ENCODE results near the gene ZNF583. TPM values are rescaled to one million over a fixed set of nuclear protein-coding genes. Genes with fewer than 3 reads are reported as not detected.

Gene ZNF583
- total and polyA plus RNA-seq, 9 of the 15 experiments (the other 6 are each of a cell fraction or from before 2014, with no cell fraction given): 0.92 to 6.7 (median 3.0) TPM

DNA sequence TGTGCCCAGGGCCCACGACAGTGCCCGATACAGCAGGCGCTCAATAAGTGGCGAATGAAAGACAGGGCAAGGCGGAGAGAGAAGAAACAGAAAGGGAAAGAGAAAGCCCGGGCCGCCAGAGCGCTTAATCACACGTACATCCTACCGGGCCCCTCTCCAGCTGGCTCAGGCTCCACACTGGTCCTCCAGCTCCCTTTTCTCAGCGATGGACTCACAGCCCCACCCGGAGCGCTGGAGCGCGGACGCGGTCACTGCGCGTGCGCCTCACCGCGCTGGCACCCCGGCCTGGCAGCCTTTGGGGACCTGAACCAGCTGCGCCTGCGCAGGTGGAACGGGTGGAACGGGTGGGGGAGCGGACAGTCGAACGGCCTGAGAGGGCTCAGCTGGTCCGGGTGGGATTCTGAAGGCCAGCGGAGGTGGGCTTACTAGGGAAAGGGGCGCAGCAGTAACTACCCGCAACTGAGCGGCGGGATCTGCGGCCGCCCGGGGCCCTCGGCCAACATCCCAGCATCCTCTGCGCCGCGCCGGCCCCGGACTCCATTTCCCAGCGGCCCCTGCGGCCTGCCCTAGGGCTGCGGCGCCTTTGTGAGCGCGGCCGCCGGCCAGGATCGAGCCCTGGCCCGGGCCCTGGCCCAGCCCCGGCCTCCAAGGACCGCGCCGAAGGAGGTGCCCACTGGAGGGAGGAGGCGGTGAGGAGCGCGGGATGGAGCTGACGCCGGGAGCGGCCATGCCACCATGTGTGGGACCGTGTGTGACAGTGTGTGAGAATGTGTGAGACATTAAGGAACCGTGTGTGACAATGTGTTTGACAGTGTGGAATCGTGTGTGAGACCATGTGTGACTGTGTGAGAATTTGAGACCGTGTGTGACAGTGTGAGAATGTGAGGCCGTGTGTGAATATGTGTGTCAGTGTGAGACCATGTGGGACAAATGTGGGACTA is at the start of gene ZNF583 (continued):
- TF ChIP-seq, protein P1, sequence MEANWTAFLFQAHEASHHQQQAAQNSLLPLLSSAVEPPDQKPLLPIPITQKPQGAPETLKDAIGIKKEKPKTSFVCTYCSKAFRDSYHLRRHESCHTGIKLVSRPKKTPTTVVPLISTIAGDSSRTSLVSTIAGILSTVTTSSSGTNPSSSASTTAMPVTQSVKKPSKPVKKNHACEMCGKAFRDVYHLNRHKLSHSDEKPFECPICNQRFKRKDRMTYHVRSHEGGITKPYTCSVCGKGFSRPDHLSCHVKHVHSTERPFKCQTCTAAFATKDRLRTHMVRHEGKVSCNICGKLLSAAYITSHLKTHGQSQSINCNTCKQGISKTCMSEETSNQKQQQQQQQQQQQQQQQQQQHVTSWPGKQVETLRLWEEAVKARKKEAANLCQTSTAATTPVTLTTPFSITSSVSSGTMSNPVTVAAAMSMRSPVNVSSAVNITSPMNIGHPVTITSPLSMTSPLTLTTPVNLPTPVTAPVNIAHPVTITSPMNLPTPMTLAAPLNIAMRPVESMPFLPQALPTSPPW (CRISPR knock-in tag; IDR thresholded peaks at IDR 0.05): peak; percentile 77
- TF ChIP-seq, protein P2, sequence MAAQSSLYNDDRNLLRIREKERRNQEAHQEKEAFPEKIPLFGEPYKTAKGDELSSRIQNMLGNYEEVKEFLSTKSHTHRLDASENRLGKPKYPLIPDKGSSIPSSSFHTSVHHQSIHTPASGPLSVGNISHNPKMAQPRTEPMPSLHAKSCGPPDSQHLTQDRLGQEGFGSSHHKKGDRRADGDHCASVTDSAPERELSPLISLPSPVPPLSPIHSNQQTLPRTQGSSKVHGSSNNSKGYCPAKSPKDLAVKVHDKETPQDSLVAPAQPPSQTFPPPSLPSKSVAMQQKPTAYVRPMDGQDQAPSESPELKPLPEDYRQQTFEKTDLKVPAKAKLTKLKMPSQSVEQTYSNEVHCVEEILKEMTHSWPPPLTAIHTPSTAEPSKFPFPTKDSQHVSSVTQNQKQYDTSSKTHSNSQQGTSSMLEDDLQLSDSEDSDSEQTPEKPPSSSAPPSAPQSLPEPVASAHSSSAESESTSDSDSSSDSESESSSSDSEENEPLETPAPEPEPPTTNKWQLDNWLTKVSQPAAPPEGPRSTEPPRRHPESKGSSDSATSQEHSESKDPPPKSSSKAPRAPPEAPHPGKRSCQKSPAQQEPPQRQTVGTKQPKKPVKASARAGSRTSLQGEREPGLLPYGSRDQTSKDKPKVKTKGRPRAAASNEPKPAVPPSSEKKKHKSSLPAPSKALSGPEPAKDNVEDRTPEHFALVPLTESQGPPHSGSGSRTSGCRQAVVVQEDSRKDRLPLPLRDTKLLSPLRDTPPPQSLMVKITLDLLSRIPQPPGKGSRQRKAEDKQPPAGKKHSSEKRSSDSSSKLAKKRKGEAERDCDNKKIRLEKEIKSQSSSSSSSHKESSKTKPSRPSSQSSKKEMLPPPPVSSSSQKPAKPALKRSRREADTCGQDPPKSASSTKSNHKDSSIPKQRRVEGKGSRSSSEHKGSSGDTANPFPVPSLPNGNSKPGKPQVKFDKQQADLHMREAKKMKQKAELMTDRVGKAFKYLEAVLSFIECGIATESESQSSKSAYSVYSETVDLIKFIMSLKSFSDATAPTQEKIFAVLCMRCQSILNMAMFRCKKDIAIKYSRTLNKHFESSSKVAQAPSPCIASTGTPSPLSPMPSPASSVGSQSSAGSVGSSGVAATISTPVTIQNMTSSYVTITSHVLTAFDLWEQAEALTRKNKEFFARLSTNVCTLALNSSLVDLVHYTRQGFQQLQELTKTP (IDR thresholded peaks at IDR 0.05; ENCODE audit: low read depth in 1 of 2, partially characterized antibody in 2 of 2): peak in 1 of 2 experiments; percentile 94
- no peak for TF ChIP-seq ZKSCAN1 (IDR thresholded peaks at IDR 0.05; ENCODE audit: low read depth, low read length)
- TF ChIP-seq UBTF (IDR thresholded peaks at IDR 0.05; ENCODE audit: borderline replicate concordance in 1 of 2, low read depth in 2 of 2, low read length in 2 of 2): no peak
- no peak for TF ChIP-seq THRAP3 (IDR thresholded peaks at IDR 0.05; ENCODE audit: borderline replicate concordance)
- no peak for TF ChIP-seq ZNF140 (CRISPR knock-in tag; IDR thresholded peaks at IDR 0.05)
- TF ChIP-seq ZNF586 (CRISPR knock-in tag; conservative IDR thresholded peaks at IDR 0.05): no peak
- TF ChIP-seq PCBP1 (IDR thresholded peaks at IDR 0.05; ENCODE audit: low read depth, low read length, poor library complexity, severe bottlenecking): peak; percentile 49
- peak in 1 of 2 experiments; percentile 32; a peak in 1 of 4 replicates for TF ChIP-seq SIN3A (IDR thresholded peaks at IDR 0.05; ENCODE audit: borderline replicate concordance in 2 of 2, control insufficient read depth in 1 of 2, low read depth in 2 of 2, low read length in 2 of 2)
- peak; percentile 78 for TF ChIP-seq GABPB1 (CRISPR knock-in tag; IDR thresholded peaks at IDR 0.05)
- no peak for TF ChIP-seq NR4A1 (CRISPR knock-in tag; IDR thresholded peaks at IDR 0.05)
- peak; percentile 47; the same call in 1 of the 2 replicates for TF ChIP-seq NR4A1 (tag; IDR thresholded peaks at IDR 0.05)
- TF ChIP-seq AFF4 (CRISPR knock-in tag; IDR thresholded peaks at IDR 0.05): 0 out of 2 replicates have a peak, but pooled peaks have one; percentile 43
